Pancreas (tissue), 10 donors: ENCODE measurements around the gene NDUFA7. TPM values are rescaled to one million over a fixed set of nuclear protein-coding genes. Genes with fewer than 3 reads are reported as not detected.

ENCODE experiments used
- ATAC-seq, 4 donors: fragments of 200-7000 bp; cut with Tn5 transposase; one replicate each; pipeline versions ENCODE4 v1.8.0 to v1.9.1; 2020; ENCODE audit warnings: mild to moderate bottlenecking in 4 of 4, moderate library complexity in 4 of 4
- DNase-seq, 6 donors: peaks; one replicate each; pipeline ENCODE4 v3.0.0-alpha.2; 2020
- FAIRE-seq: peaks from 2 replicates; lab custom pipeline; 2012; peaks lifted over from hg19 to GRCh38; lab: Jason Lieb, UNC
- H3K27ac ChIP-seq, 4 donors: fragments of 200-600 bp; sonication (generic); 1 replicate in 3 of 4; 2 replicates in 1 of 4; pipeline versions ENCODE4 v1.5.0 to v1.8.0; 2020
- H3K27me3 ChIP-seq, 4 donors: fragments of 200-600 bp; one replicate each; pipeline ENCODE4 v1.8.0; 2021
- H3K36me3 ChIP-seq, 3 donors: fragments of 200-600 bp; sonication (generic) in 1 of 3; one replicate each; pipeline versions ENCODE4 v1.5.0 to v1.8.0; 2020 to 2021
- H3K4me1 ChIP-seq, 3 donors: fragments of 200-600 bp; one replicate each; pipeline ENCODE4 v1.8.0; 2021
- H3K4me3 ChIP-seq, 4 donors: fragments of 200-600 bp; sonication (generic) in 2 of 4; one replicate each; pipeline versions ENCODE4 v1.5.0 to v1.8.0; 2020 to 2021
- H3K9me3 ChIP-seq, 4 donors: fragments of 200-600 bp; one replicate each; pipeline ENCODE4 v1.8.0; 2021
- WGBS, 2 donors: extraction: QIAGEN DNeasy Blood & Tissue Kit; methylation state at CpG; one replicate each; pipeline ENCODE4 v1.1.7; 2013; 5-methylcytosine and 5-hydroxymethylcytosine counted together
- intact Hi-C, 3 donors: fragments of 100-400 bp; cut with DNase I; formaldehyde crosslinking; loops; one replicate each; pipeline versions ENCODE4 v1.11.1 to v1.14.2; 2022
- polyA plus RNA-seq, 2 donors: library from polyadenylated mRNA; stranded (reverse); fragments of 200-250 nt; gene quantifications; one replicate each; pipeline ENCODE4 v1.2.3, GENCODE V29; 2013
- total RNA-seq, 6 donors: library from RNA; stranded (reverse); fragmentation: NEBNext Ultra II Directional in 4 of 6; extraction: Animal tissue kit (Norgen Biotek cat#: 25700) in 4 of 6; gene quantifications; one replicate each; pipeline versions ENCODE4 v1.2.1 to v1.2.4, GENCODE V29; 2021 to 2023
- TF ChIP-seq, protein P1 (sequence below), 4 donors: fragments of 200-600 bp; sonication (generic) in 3 of 4; IDR thresholded peaks; one replicate each; pipeline versions ENCODE4 v1.5.0 to v1.8.0; 2021; ENCODE audit warnings: antibody characterized with exemption in 4 of 4
- donor health status: healthy with polysubstance abuse.
- donor health status: DM: no; HTN: no; CAD: no; lungs with moderate emphysema.
- donor health status: DM: no; HTN: no; CAD: no.
- donor health status: control.
- donor health status: control.
- donor health status: Bipolar disorder and iron deficiency.
- donor health status: DM: yes; HTN: yes; CAD: no.
- donor health status: DM: no; HTN: no; CAD: no.
- donor health status: DM: no; HTN: no; CAD: no.
- donor health status: DM: yes; HTN: yes; CAD: no.

NDUFA7 gene
- total and polyA plus RNA-seq, 8 donors = 7.7 to 81.2 (median 13.4) TPM

DNA sequence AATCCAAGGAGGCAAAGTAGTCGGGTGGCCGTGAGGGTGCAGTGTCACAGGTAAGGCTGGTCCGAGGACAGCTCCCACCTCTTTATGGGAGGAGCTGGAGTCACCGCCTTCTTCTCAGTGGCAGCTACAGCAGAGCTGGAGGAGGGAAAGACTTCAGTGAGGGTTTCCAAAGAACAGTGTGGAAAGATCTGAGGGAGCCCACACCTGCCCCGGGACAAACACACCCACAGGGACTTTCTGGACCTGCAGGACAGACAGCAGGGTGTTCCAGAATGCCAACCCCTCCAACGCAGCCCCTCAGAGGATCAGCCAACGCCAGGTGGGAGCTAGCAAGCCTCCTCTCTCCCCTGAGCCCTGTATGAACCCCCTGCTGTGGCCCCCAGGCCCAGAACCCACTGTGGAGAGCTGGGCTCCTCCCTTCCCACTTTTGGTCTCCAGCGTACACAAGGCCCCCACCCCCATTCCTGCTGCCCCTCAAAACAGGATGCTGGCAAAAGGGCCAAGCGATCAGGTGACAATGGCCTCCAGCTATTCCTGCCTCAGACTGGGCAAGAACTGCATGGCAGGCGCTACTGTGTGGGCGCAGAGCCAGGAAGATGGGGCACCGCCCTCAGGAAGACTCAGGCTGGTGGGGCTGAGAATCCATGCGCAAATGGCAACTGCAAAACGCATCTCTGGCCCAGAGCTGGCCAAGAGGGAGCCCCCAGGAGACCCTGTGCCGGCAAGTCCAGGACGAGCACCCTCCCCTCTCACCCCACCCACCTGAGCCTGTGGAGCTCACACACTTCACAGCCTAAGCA is 9.5 kb downstream of the NDUFA7 start:
- ATAC-seq = no peak
- Histone ChIP-seq H3K27me3 (no peaks in the 10 kb centered on the region), H3K4me1 (peaks cover 0 to 6% (median 0%) of the 10 kb centered on the region in 3 donors), H3K4me3 (no peak overlapping the region), H3K9me3 (no peaks in the 10 kb centered on the region), H3K36me3 (peaks cover 0 to 23% (median 4%) of the 10 kb centered on the region in 3 donors), H3K27ac (no peak overlapping the region)
- DNase-seq = peak; percentile 1 to 48 (median 22)
- FAIRE-seq = no peak
- 83 to 84% methylated on average over 16 of the region's 16 CpGs for WGBS, 2 donors
- intact Hi-C loops = no loop called here
- TF ChIP-seq, protein P1, sequence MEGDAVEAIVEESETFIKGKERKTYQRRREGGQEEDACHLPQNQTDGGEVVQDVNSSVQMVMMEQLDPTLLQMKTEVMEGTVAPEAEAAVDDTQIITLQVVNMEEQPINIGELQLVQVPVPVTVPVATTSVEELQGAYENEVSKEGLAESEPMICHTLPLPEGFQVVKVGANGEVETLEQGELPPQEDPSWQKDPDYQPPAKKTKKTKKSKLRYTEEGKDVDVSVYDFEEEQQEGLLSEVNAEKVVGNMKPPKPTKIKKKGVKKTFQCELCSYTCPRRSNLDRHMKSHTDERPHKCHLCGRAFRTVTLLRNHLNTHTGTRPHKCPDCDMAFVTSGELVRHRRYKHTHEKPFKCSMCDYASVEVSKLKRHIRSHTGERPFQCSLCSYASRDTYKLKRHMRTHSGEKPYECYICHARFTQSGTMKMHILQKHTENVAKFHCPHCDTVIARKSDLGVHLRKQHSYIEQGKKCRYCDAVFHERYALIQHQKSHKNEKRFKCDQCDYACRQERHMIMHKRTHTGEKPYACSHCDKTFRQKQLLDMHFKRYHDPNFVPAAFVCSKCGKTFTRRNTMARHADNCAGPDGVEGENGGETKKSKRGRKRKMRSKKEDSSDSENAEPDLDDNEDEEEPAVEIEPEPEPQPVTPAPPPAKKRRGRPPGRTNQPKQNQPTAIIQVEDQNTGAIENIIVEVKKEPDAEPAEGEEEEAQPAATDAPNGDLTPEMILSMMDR (IDR thresholded peaks at IDR 0.05) = no peak

DNA sequence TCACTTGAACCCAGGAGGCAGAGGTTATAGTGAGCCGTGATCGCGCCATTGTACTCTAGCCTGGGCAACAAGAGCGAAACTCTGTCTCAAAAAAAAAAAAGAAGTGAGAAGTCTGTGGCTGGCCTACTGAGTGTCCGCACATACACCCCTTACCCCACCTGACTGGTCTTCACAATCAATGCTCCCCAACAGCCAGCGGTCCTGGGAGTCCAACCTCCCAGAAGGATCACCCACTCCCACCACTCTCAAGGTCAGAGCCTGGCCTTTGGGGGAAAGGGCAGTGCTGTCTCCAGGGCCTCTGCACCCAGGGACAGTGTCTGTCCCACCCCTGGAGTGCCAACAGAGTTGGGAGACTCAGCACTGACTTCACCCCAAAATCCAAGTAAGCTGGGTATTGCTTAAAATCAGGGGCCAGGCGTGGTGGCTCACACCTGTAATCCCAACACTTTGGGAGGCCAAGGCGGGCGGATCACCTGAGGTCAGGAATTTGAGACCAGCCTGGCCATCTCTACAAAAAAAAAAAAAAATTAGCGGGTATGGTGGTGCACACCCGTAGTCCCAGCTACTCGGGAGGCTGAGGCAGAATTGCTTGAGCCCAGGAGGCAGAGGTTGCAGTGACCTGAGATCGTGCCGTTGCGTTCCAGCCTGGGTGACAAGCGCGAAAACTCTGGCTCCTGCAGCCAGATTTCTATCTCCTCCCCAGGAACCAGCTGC is 10.7 kb downstream of the NDUFA7 start:
- intact Hi-C loops = no loop called here
- TF ChIP-seq, protein P1 (IDR thresholded peaks at IDR 0.05) = no peak

DNA sequence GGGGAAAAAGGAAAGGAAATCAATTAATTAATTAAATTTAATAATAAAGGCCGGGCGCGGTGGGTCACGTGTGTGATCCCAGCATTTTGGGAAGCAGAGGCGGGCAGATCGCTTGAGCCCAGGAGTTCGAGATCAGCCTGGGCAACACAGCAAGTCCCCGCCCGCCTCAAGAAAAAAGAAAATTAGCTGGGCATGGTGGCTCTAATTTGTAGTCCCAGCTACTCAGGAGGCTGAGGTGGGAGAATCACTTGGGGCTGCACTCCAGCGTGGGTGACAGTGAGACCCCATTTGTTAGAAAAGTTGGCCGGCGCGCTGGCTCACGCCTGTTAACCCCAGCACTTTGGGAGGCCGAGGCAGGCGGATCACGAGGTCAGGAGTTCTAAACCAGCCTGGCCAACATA is 12.3 kb downstream of the NDUFA7 start:
- Histone ChIP-seq H3K27me3 (no peaks in the 10 kb centered on the region), H3K9me3 (no peaks in the 10 kb centered on the region), H3K27ac (no peak overlapping the region), H3K4me1 (peaks cover 0 to 6% (median 0%) of the 10 kb centered on the region in 3 donors), H3K36me3 (peaks cover 0 to 8% (median 4%) of the 10 kb centered on the region in 3 donors), H3K4me3 (peak overlapping the region in 2 of 4 donors; percentile 53 to 73)
- DNase-seq = peak in 4 of 6 donors; percentile 11 to 44 (median 23)
- TF ChIP-seq, protein P1 (IDR thresholded peaks at IDR 0.05) = no peak
- intact Hi-C loops = no loop called here
- 72 to 75% methylated on average over 16 to 17 of the region's 17 CpGs for WGBS, 2 donors
- ATAC-seq = no peak
- no peak for FAIRE-seq

More for the DNA sequence above, 10.7 kb downstream of the NDUFA7 start:
- FAIRE-seq = no peak
- H3K4me1 ChIP-seq = peaks cover 0 to 6% (median 0%) of the 10 kb centered on the region in 3 donors
- no peak for ATAC-seq
- DNase-seq = peak in 4 of 6 donors; percentile 8 to 23 (median 10)
- H3K27me3 ChIP-seq = no peaks in the 10 kb centered on the region
- H3K4me3 ChIP-seq = no peak overlapping the region
- WGBS, 2 donors = 94 to 97% methylated on average over 17 of the region's 17 CpGs
- H3K9me3 ChIP-seq = no peaks in the 10 kb centered on the region
- H3K27ac ChIP-seq = no peak overlapping the region
- peaks cover 0 to 16% (median 4%) of the 10 kb centered on the region in 3 donors for H3K36me3 ChIP-seq

DNA sequence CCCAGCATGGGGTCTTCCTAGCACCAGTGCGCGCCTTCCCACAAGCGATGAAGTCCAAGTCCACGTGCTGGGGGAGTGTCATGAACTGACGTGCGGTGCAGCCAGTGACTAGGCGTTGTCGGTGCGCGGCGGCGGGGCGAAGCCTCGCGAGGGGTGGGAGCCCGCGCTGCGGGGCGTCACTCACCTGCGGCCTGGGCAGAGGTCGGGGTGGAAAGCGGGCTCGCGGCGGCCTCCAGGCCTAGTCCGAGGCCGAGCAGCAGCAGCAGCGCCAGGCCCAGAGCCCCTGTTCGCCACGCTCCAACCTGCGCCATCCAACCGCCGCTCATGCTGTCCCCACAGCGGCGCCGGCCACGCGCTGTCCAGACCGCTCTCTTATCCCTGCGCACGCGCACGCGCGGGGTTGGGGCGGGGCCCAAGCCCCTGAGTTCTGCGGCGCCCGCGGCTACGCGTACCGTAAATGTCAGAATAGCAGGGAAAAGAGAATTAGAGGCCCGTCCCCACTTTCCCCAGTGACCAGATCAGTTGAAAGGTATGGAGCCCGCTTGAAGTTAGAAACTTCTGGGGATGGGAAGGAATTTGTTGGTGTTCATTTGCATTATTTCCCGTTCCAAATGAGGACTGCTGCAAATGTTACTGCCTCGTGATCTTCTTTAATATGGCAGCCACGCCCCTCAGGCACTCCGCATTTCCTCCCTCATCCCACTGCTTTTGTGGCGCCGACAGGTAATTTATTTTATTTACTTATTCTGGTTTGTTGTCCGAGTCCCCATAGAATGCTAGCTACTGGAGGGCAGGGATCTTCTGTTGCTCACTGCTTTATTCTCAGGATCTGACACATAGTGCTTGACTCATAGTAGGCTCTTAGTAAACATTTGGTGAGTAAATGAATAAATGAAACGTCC is 13.0 kb downstream of the NDUFA7 start, which contains the start of gene CD320:
Gene CD320, minus strand, starts transcription at position 394 of the 902 bp plus-strand sequence. Its CDS starts 68 bp downstream, at position 326.
- peak; percentile 97 to 98 (median 98) for ATAC-seq
- no peak for FAIRE-seq
- H3K36me3 ChIP-seq = peaks cover 0 to 8% (median 0%) of the 10 kb centered on the region in 3 donors
- H3K4me3 ChIP-seq = peak within 1 kb of the TSS; percentile 51 to 73 (median 54)
- H3K4me1 ChIP-seq = peaks cover 0 to 6% (median 0%) of the 10 kb centered on the region in 3 donors
- 0% methylated on average over 44 to 63 of the region's 63 CpGs for WGBS, 2 donors
- TF ChIP-seq, protein P1 (IDR thresholded peaks at IDR 0.05) = no peak
- no peaks in the 10 kb centered on the region for H3K9me3 ChIP-seq
- no peaks in the 10 kb centered on the region for H3K27me3 ChIP-seq
- H3K27ac ChIP-seq = peak within 1 kb of the TSS in 2 of 4 donors; percentile 12 to 54
- intact Hi-C loops = no loop called here
- DNase-seq = peak; percentile 85 to 96 (median 88)
